ENCODE data around the gene LYPD3.

DNA sequence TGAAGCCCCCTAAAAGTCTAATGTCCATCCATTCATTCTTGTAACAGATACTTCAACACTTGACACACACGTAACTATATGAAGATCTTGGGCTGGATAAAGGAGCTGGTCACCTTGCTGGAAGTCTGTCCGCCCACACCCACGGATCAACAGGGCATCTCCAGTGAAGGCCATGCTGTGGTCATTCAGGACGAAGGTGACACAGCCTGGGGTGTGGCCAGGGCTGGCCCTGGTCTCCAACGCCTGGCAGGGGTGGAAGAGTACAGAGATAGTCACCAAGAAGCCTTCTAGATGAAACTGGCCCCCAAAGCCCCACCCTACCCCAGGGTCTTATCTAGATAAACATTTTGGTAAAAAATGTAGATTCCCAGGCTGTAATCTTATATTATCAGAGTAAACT is 45.9 kb upstream of the LYPD3 start:
- TF ChIP-seq, protein P1, sequence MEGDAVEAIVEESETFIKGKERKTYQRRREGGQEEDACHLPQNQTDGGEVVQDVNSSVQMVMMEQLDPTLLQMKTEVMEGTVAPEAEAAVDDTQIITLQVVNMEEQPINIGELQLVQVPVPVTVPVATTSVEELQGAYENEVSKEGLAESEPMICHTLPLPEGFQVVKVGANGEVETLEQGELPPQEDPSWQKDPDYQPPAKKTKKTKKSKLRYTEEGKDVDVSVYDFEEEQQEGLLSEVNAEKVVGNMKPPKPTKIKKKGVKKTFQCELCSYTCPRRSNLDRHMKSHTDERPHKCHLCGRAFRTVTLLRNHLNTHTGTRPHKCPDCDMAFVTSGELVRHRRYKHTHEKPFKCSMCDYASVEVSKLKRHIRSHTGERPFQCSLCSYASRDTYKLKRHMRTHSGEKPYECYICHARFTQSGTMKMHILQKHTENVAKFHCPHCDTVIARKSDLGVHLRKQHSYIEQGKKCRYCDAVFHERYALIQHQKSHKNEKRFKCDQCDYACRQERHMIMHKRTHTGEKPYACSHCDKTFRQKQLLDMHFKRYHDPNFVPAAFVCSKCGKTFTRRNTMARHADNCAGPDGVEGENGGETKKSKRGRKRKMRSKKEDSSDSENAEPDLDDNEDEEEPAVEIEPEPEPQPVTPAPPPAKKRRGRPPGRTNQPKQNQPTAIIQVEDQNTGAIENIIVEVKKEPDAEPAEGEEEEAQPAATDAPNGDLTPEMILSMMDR (IDR thresholded peaks at IDR 0.05), result no peak
- no peak for TF ChIP-seq POLR2AphosphoS5 (IDR thresholded peaks at IDR 0.05; ENCODE audit: low read depth, low read length)

Measured in Panc1 (cell line).